SK-N-MC (cell line): ENCODE data around the gene FBXL20.

Experiments used
- EZH2 ChIP-seq: fragments of 200-600 bp; sonication (generic); IDR thresholded peaks from one replicate; pipeline ENCODE4 v1.6.1; 2017; ENCODE audit warnings: antibody characterized with exemption
- FOXP2 ChIP-seq: optimal IDR thresholded peaks from 2 replicates; pipeline ENCODE3; 2011; ENCODE audit warnings: mild to moderate bottlenecking, moderate library complexity; ENCODE audit not compliant: insufficient read depth; ENCODE audit errors: extremely low read length, control extremely low read depth
- POLR2AphosphoS5 ChIP-seq: IDR thresholded peaks from 2 replicates; pipeline ENCODE4 v1.6.1; 2012; ENCODE audit warnings: mild to moderate bottlenecking, low read depth, low read length, borderline replicate concordance

DNA sequence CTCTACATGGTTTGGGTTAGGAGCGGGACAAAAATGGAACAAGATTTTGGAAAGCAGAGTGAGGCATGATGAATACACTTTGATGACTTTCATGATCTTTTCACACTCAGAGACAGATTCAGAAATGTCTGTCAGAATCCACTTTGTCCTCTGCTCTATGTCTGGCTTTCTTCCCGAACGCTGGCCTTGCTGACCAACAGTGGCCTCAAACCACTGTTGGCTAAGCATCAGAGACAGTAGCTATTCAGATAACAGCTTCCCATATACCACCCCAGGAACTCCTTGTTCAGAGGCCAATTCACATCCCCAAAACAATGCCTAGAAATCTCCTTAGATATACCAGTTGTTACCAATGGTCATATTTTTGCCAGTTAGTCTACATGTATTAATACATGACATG lies 40.9 kb downstream of the FBXL20 start:
- TF ChIP-seq EZH2, result no peak
- TF ChIP-seq POLR2AphosphoS5, result no peak
- TF ChIP-seq FOXP2, result no peak
